HG03442 (cell line): ENCODE measurements around the gene EDEM3.

ENCODE experiments used
- ATAC-seq: cut with Tn5 transposase; IDR thresholded peaks from one replicate; pipeline ENCODE4 v1.9.1; 2021; ENCODE audit warnings: mild to moderate bottlenecking, moderate library complexity; ENCODE audit not compliant: unreplicated experiment

Gene EDEM3

DNA sequence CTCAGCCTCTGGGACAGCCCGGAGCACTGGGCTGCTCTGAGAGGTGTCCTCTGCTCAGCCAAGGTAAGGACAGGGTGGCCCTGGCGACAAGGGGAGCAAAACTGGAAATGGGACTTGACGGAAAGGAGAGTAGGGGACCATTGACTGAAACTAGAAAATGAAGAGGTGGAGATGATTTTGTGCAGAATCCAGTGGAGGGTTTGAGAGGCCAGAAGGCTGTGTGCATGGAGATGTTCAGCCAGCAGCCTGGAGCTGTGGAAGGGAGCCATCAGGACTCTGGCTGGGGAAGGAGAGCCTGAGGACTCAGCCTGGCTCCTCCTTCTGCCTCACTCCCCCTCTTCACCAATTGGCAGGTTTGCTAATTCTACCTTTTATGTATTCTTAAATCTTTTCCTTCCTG, 114.2 kb downstream of the EDEM3 start:
- ATAC-seq, result no peak
